ENCODE measurements around the gene PLEKHA7.

Gene PLEKHA7

GRCh38 chr11:16989554-16989953 lies 24.7 kb downstream of the PLEKHA7 start:
- H3K27ac ChIP-seq = peak overlapping the region; percentile 86
- no peak for TF ChIP-seq CTCF (conservative IDR thresholded peaks at IDR 0.05)

- TF ChIP-seq CTCF (conservative IDR thresholded peaks at IDR 0.05) = no peak
- peak overlapping the region; percentile 86 for H3K27ac ChIP-seq
These were observed 27.0 kb downstream of the PLEKHA7 start for GRCh38 chr11:16987205-16987568.

- H3K27ac ChIP-seq = peak overlapping the region; percentile 86
- no peak for TF ChIP-seq CTCF (conservative IDR thresholded peaks at IDR 0.05)
These were observed 27.6 kb downstream of the PLEKHA7 start for GRCh38 chr11:16986434-16987204.

GRCh38 chr11:16985297-16985696 lies 28.9 kb downstream of the PLEKHA7 start:
- TF ChIP-seq CTCF (conservative IDR thresholded peaks at IDR 0.05) = no peak
- H3K27ac ChIP-seq = peak overlapping the region; percentile 86

- peak overlapping the region; percentile 86; the same call in 1 of the 2 replicates for H3K27ac ChIP-seq
- no peak for TF ChIP-seq CTCF (conservative IDR thresholded peaks at IDR 0.05)
These were observed 30.0 kb downstream of the PLEKHA7 start for GRCh38 chr11:16984229-16984628.

GRCh38 chr11:16982809-16983208 lies 31.4 kb downstream of the PLEKHA7 start:
- H3K27ac ChIP-seq = no peak overlapping the region
- TF ChIP-seq CTCF (conservative IDR thresholded peaks at IDR 0.05) = no peak

GRCh38 chr11:16982256-16982671 lies 31.9 kb downstream of the PLEKHA7 start:
- no peak for TF ChIP-seq CTCF (conservative IDR thresholded peaks at IDR 0.05)
- H3K27ac ChIP-seq = no peak overlapping the region
